AG20443 (cell line): ENCODE measurements around the gene SLC6A6.
A peak's percentile ranks its signal among the peaks of the same experiment; 100 is the strongest.

Experiments
- DNase-seq: peaks from one replicate; pipeline ENCODE4 v3.0.0; 2012; ENCODE audit warnings: low spot score, mixed read lengths

The SLC6A6 gene

DNA sequence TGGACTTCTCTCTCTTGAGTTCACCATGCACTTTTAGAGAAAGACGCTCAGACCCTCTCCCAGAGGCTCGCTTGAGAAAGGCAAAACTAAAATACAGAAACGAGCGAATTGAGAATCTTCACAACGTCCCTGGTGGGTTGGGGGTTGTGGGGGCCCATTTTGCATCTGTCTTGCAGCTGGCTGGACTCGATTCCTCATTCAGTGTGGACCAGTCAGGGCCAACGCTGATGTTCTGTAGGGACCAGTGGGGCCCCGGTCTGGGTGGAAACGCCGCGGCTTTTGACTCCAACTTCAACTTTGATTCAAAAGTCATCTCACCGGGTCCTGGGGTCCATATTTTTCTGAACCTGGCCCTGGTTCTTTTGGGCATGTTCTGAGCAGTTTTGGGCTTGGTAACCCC, 68.1 kb downstream of the SLC6A6 start:
- DNase-seq, result no peak

- no peak for DNase-seq
Measured at GRCh38 chr3:14471016-14471415, 68.6 kb downstream of the SLC6A6 start.

DNA sequence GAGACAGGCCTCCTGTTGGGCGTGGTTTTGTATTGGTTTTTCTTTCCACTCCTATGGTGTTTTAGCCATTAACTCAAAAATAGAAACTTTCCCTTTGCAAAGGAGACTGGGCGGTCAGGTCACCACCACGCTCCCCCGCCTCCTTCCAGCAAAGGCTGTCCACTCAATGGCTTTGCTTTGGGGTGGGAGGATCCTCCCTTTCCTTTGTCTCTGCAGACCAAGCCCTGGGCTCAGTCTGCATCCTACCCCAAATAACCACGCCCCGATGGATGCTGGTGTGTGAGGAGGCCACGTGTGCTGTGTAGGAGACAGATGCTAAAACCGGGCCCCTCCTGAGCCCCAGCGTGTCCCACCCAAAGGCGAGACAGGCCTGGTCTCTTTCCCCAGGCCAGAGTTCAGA, 69.3 kb downstream of the SLC6A6 start:
- DNase-seq, result no peak

DNA sequence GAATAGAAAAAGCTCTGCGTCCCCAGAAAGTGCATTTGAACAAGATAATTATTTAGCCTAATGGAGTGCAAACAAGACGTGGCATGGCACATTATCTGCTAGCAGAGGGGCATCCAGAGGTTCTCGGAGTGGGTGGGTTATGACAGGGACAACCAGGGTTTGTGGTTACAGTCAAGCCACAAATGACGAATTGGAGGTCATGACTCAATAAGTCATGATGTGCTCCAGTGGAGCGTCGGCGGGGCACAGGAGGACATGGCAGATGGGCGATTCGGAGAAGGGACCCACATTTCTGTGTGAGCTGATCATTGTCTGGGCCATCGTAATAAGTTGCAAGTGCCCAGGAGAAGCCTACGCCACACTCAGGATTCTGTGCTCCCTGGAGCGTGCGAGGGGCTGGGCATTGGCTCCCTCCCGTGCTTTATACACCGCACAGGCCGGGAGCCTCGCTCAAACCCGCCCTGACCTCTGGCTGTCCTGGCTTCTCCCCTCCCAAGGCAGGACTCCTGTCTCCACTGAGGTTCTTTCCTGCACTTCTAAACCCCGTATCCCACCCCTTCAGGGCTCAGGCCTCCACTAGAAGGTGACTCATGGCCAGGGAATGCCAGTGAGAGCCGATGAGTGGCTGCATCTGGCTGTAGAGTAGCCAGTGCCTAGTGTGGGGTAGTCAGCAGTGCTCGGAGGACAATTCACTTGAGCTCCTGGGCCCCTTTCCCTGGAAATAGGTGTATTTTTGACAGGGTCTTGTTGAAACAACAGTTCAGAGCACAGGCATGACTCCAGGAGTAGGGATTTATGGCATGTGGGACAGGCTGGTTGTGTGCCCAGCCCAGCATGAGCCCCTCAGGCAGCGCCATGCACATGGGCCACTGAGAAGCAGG, 70.3 kb downstream of the SLC6A6 start:
- peak; percentile 95 for DNase-seq

DNA sequence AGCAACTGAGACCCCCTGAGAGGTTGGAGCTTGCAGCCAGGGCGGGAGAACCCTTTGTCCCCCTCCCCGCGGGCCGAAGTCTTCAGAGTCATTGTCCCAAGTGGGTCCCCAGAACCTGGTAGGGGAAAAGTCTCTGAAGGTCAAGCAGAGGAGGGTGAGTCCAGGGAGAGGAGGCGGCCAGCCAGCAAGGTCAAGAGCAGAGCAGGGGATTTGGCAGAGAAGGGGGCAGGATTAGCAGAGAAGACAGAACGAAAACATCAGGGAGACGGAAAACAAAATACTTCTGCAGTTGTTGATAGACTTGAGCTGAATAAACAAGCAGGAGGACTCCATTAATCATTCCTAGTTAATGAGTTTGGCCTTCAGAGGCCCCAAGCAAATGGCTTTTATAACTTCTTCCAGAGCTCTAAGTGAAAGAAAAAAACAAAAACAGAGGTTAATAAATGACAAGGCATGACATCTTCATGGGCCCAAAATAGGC, 71.0 kb downstream of the SLC6A6 start:
- DNase-seq, result no peak

- DNase-seq, result no peak
Measured at GRCh38 chr3:14474363-14475081, 72.1 kb downstream of the SLC6A6 start.

DNA sequence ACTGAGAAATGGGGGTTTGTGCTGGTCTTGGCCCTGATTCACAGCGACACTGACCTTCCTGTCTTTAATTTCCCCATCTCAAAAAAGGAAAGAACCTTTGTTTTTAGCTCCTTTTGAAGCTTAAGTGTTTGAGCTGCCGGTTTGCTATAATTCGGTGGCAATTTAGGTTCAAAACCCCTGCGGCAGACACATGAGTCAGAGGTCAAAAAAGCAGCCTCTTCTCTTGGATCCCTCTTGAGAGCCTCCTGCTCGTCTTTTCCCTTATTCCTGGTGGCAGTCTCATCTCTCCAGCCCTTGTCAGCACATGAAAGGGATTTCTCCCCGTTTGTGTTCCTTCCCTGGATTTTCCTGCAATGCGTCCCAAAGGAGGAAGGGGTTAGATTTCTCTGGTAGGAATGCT, 73.2 kb downstream of the SLC6A6 start:
- no peak for DNase-seq

DNA sequence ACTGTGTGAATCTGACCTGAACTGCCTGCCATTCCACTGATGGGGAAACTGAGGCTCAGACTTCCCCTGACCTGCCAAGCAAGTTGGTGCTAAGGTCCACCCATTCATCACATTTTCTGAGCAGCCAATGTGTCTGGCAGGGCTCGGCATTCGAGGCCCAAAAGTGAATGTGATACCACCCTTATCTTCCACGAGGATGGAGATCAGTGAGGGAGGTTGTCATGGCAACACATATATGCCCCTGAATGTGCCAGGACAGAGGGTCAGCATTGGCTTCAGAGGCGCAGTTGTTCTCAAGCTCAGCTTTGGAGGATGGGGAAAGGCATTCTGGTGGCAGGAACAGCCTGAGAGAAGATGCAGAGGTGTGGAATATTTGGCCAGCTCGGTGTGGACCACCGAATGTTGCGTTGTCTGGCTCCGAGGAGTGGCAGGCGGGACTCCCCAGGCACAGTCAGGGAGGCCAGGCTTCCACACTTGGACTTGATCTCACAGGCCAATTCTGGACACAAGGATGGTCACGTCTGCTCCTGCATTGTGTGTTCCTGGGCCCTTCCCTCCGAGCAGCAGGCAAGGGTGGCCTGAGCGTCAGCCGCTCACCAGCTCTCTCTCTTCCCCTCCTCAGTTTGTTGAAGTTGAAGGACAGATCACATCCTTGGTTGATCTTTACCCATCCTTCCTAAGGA, 74.3 kb downstream of the SLC6A6 start:
- no peak for DNase-seq

- DNase-seq, result no peak
Measured at GRCh38 chr3:14477311-14477935, 75.0 kb downstream of the SLC6A6 start.

- no peak for DNase-seq
Measured at GRCh38 chr3:14478956-14479550, 76.6 kb downstream of the SLC6A6 start.

DNA sequence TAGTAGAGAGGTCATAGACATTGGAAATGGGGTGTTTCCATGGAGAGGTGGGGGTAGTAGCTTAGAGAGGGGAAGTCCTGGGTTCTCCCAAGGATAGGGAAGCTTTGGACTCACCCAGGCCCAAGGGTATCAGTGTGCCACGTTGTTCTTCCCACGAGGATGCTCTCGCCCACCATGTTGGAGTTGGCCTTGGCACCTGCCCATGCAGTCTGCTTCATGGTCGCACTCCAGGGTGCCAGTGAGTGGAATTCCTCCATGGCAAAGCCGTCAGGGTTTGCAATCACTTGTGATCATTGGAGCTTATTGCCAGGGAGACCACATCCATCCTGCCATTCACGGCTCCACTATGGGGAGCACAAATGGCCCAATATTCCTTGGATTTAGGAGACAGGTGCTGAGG, 77.2 kb downstream of the SLC6A6 start:
- no peak for DNase-seq

DNA sequence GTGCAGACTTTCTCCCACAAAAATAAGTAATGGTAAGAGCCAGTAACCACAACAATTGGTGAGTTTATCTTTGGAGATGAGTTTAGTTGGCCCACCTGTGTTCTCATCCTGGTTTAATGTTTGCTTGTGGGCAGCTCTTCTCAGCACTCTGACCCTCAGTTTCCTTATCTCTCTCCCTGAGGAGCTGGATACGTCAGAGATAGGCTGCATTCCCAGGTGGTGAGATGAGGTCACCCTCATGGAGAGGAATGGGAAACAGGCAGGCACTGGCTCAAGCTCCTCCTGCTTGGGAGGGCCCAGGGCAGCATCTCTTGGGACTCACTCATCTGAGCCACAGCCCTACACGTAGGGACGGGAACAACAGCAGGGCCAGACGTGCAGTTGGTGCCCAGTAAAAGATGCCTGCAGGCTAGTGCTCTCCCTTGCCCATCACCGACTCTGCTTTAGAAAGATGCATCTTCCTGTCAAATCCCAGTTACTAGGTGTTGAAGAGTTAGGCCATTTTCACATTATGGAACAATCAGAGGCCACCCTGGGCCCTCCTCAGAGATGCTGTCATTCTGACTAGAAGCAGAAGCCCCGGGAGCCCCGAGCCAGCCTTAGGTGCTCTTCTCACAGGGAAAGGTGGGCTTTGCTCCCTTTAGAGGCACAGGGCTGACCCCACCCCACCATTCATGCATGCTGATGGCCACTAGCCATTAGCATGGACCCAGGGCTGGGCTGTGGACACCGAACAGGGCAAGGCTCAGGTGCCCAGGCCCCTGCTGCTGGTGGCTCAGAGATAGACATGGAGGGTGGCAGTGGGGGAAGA, 78.0 kb downstream of the SLC6A6 start:
- DNase-seq, result no peak

- no peak for DNase-seq
Measured at GRCh38 chr3:14481018-14481645, 78.7 kb downstream of the SLC6A6 start.

DNA sequence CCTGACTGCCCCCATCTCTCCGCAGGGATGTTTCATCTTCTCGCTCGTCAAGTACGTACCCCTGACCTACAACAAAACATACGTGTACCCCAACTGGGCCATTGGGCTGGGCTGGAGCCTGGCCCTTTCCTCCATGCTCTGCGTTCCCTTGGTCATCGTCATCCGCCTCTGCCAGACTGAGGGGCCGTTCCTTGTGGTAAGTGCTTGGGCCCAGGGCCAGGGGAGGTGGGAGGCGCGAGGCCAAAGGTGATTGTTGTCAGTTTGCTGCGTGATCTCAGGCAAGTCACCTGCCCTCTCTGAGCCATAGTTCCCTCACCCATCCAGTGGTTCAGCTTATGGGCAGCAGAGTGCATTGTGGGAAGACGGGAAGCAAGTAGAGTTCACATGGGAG, 79.2 kb downstream of the SLC6A6 start:
- no peak for DNase-seq

- DNase-seq, result no peak
Measured at GRCh38 chr3:14482271-14482721, 79.9 kb downstream of the SLC6A6 start.

GRCh38 chr3:14483286-14483685, 80.9 kb downstream of the SLC6A6 start:
- DNase-seq, result no peak

DNA sequence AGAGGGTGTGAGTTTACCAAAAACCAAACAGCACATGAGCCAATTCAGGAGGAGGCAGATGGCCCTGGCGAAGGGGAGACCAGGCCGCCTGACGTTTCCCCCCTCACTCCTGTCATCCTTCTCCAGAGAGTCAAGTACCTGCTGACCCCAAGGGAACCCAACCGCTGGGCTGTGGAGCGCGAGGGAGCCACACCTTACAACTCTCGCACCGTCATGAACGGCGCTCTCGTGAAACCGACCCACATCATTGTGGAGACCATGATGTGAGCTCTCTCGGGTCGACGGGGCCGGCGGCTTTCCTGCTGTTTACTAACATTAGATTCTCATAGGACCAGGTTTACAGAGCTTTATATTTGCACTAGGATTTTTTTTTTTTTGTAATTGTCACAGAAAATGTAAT, 82.3 kb downstream of the SLC6A6 start:
- no peak for DNase-seq

- DNase-seq, result no peak
Measured at GRCh38 chr3:14485981-14486380, 83.6 kb downstream of the SLC6A6 start.

- DNase-seq, result no peak
Measured at GRCh38 chr3:14486460-14486859, 84.1 kb downstream of the SLC6A6 start.

GRCh38 chr3:14487086-14487485, 84.7 kb downstream of the SLC6A6 start:
- no peak for DNase-seq
